OCI-LY1 (cell line): Measurements from ENCODE around the gene GCK.
"Not testable (repeated sequence)": the region's sequence is repeated elsewhere in the genome, so short reads cannot be mapped to it uniquely, and the experiment has no call there.

Experiments used
- H2AFZ ChIP-seq: fragments of 200-600 bp; sonication (generic), shearing (Covaris generic); 2 replicates; pipeline ENCODE4 v1.6.0; 2014; ENCODE audit warnings: antibody characterized with exemption, mild to moderate bottlenecking, low read length
- H3F3A ChIP-seq: fragments of 200-600 bp; sonication (generic), shearing (Covaris generic); 2 replicates; pipeline ENCODE4 v1.6.0; 2014; ENCODE audit warnings: mild to moderate bottlenecking, antibody characterized with exemption, low read length, moderate library complexity; ENCODE audit not compliant: insufficient read depth
- H3K27ac ChIP-seq: fragments of 200-600 bp; sonication (generic); 2 replicates; pipeline ENCODE4 v1.5.1; 2014; ENCODE audit warnings: low read length, mixed run types, mild to moderate bottlenecking, low read depth; ENCODE audit not compliant: poor library complexity, severe bottlenecking
- H3K27me3 ChIP-seq: fragments of 200-600 bp; sonication (generic); 2 replicates; pipeline ENCODE4 v1.6.0; 2014; ENCODE audit warnings: antibody characterized with exemption, mild to moderate bottlenecking, low read length, moderate library complexity; ENCODE audit not compliant: insufficient read depth
- H3K36me3 ChIP-seq: fragments of 200-600 bp; sonication (generic); 2 replicates; pipeline ENCODE4 v1.6.1; 2014; ENCODE audit warnings: mild to moderate bottlenecking, antibody characterized with exemption, low read length, moderate library complexity, mixed read lengths; ENCODE audit not compliant: insufficient read depth
- H3K4me1 ChIP-seq: fragments of 200-600 bp; sonication (generic); 2 replicates; pipeline ENCODE4 v1.5.1; 2014; ENCODE audit warnings: mild to moderate bottlenecking, low read length, moderate library complexity; ENCODE audit not compliant: insufficient read depth, severe bottlenecking
- H3K4me2 ChIP-seq: fragments of 200-600 bp; sonication (generic), shearing (Covaris generic); 2 replicates; pipeline ENCODE4 v1.6.1; 2014; ENCODE audit warnings: low read length
- H3K4me3 ChIP-seq: fragments of 200-600 bp; sonication (generic); 2 replicates; pipeline ENCODE4 v1.5.1; 2014; ENCODE audit warnings: low read length, low read depth, mild to moderate bottlenecking, mixed read lengths; ENCODE audit not compliant: poor library complexity, severe bottlenecking
- H3K79me2 ChIP-seq: fragments of 200-600 bp; shearing (Covaris generic); 2 replicates; pipeline ENCODE4 v1.6.1; 2016; ENCODE audit warnings: mixed run types, low read length, mixed read lengths; ENCODE audit not compliant: insufficient read depth
- H3K9ac ChIP-seq: fragments of 200-600 bp; sonication (generic), shearing (Covaris generic); 2 replicates; pipeline ENCODE4 v1.6.1; 2014; ENCODE audit warnings: mild to moderate bottlenecking, low read length, mixed read lengths
- H3K9me2 ChIP-seq: fragments of 200-600 bp; sonication (generic), shearing (Covaris generic); 2 replicates; pipeline ENCODE4 v1.6.1; 2014; ENCODE audit warnings: low read depth, mild to moderate bottlenecking, low read length, mixed read lengths
- H3K9me3 ChIP-seq: fragments of 200-600 bp; shearing (Covaris generic); 2 replicates; pipeline ENCODE4 v1.6.1; 2014; ENCODE audit warnings: low read length, mixed read lengths
- H4K20me1 ChIP-seq: fragments of 200-600 bp; sonication (generic), shearing (Covaris generic); 2 replicates; pipeline ENCODE4 v1.6.0; 2016; ENCODE audit warnings: mild to moderate bottlenecking, low read length; ENCODE audit not compliant: insufficient read depth
- EZH2 ChIP-seq: fragments of 200-600 bp; sonication (generic), shearing (Covaris generic); IDR thresholded peaks from 2 replicates; pipeline ENCODE4 v1.8.0; 2017; ENCODE audit warnings: borderline replicate concordance, mixed run types, mild to moderate bottlenecking, antibody characterized with exemption, low read length, moderate library complexity, mixed read lengths
- TF ChIP-seq, protein P1 (sequence below): fragments of 200-600 bp; sonication (generic), shearing (Covaris generic); IDR thresholded peaks from 2 replicates; pipeline ENCODE4 v1.5.1; 2017; ENCODE audit warnings: mild to moderate bottlenecking, antibody characterized with exemption, low read length, moderate library complexity, mixed read lengths

GCK gene

DNA sequence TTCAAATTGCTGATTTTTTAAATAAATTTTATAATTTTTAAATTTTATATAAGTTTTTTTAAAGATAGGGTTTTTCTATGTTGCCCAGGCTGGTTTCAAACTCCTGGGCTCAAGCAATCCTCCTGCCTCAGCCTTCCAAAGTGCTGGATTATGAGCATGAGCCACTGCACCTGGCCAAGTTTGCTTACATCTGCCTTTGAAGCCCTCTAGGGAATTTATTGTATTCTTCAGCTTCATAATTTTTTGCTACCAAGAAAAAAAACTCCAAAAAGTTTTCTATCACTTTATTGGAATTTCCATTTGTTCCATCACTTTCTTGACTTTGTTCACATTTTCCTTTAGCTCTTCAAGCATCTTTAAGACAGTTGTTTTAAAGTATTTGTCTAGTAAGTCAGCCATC, 62.1 kb downstream of the GCK start:
- Histone ChIP-seq H3K9me3 (no peaks in the 10 kb centered on the region), H3F3A (peaks cover 5% of the 10 kb centered on the region; the same call in 1 of the 2 replicates), H3K4me2 (no peak overlapping the region), H3K4me3 (no peak overlapping the region), H3K36me3 (peaks cover 2% of the 10 kb centered on the region; the same call in 1 of the 2 replicates), H3K9ac (no peak overlapping the region), H4K20me1 (no peaks in the 10 kb centered on the region), H2AFZ (no peak overlapping the region), H3K9me2 (no peaks in the 10 kb centered on the region), H3K4me1 (peaks cover 27% of the 10 kb centered on the region), H3K27ac (no peak overlapping the region), H3K79me2 (peaks cover 9% of the 10 kb centered on the region), H3K27me3 (no peaks in the 10 kb centered on the region)
- TF ChIP-seq, protein P1, sequence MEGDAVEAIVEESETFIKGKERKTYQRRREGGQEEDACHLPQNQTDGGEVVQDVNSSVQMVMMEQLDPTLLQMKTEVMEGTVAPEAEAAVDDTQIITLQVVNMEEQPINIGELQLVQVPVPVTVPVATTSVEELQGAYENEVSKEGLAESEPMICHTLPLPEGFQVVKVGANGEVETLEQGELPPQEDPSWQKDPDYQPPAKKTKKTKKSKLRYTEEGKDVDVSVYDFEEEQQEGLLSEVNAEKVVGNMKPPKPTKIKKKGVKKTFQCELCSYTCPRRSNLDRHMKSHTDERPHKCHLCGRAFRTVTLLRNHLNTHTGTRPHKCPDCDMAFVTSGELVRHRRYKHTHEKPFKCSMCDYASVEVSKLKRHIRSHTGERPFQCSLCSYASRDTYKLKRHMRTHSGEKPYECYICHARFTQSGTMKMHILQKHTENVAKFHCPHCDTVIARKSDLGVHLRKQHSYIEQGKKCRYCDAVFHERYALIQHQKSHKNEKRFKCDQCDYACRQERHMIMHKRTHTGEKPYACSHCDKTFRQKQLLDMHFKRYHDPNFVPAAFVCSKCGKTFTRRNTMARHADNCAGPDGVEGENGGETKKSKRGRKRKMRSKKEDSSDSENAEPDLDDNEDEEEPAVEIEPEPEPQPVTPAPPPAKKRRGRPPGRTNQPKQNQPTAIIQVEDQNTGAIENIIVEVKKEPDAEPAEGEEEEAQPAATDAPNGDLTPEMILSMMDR = no peak
- no peak for TF ChIP-seq EZH2

DNA sequence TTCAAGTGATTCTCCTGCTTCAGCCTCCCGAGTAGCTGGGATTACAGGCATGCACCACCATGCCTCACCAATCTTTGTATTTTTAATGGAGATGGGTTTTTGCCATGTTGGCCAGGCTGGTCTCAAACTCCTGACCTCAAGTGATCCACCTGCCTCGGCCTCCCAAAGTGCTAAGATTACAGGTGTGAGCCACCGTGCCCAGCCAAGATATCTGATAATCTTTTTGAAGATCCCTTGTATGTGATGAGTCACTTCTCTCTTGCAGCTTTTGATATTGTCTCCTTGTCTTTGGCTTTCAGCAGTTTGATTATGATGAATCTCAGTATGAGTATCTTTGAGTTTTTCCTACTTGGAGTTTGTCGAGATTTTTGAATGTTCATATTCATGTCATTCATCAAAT, 62.7 kb downstream of the GCK start:
- not testable (repeated sequence) for H3K4me2 ChIP-seq, H3K4me3 ChIP-seq, H3K27ac ChIP-seq, H3K9me3 ChIP-seq, H4K20me1 ChIP-seq, H3F3A ChIP-seq, H2AFZ ChIP-seq, H3K36me3 ChIP-seq, H3K9ac ChIP-seq, H3K9me2 ChIP-seq, H3K27me3 ChIP-seq
- Histone ChIP-seq H3K79me2 (peaks cover 15% of the 10 kb centered on the region), H3K4me1 (peaks cover 33% of the 10 kb centered on the region)

DNA sequence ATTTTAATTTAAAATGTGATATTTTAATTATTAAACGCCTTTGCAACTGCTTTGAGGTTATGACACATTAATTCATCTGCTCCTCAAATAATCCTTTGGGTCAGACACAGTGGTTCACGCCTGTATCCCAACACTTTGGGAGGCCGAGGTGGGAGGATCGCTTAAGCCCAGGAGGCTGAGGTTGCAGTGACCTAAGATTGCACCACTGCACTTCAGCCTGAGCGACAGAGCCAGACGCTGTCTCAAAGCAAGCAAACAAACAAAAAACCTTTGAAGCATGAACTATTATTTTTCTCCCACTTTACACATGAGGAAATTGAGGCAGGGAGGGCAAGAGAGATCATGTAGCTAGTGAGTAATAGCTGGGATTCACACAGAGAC, 64.4 kb downstream of the GCK start:
- Histone ChIP-seq H3K4me1 (peaks cover 41% of the 10 kb centered on the region), H3K9ac (no peak overlapping the region), H3K4me2 (no peak overlapping the region)

More for the DNA sequence above, 64.4 kb downstream of the GCK start:
- TF ChIP-seq, protein P1 = no peak
- no peak for TF ChIP-seq EZH2
- no peak overlapping the region for H3K4me3 ChIP-seq
- H4K20me1 ChIP-seq = no peaks in the 10 kb centered on the region
- no peak overlapping the region for H2AFZ ChIP-seq
- peaks cover 5% of the 10 kb centered on the region; the same call in 1 of the 2 replicates for H3F3A ChIP-seq
- peaks cover 31% of the 10 kb centered on the region for H3K79me2 ChIP-seq
- H3K27ac ChIP-seq = no peak overlapping the region
- no peaks in the 10 kb centered on the region for H3K9me2 ChIP-seq
- no peaks in the 10 kb centered on the region for H3K27me3 ChIP-seq
- peaks cover 25% of the 10 kb centered on the region for H3K36me3 ChIP-seq
- no peaks in the 10 kb centered on the region for H3K9me3 ChIP-seq
